AG20443 (cell line): Measurements from ENCODE around the gene LRPAP1.

Source experiments
- DNase-seq: peaks from one replicate; pipeline ENCODE4 v3.0.0; 2012; ENCODE audit warnings: low spot score, mixed read lengths

Gene LRPAP1

GRCh38 chr4:3485011-3485791 lies 47.0 kb downstream of the LRPAP1 start:
- DNase-seq, result no peak

GRCh38 chr4:3484057-3484973 lies 47.9 kb downstream of the LRPAP1 start:
- peak; percentile 72 for DNase-seq

- peak; percentile 80 for DNase-seq
These were observed 48.7 kb downstream of the LRPAP1 start for GRCh38 chr4:3483471-3483921.

GRCh38 chr4:3482707-3483106 lies 49.5 kb downstream of the LRPAP1 start:
- DNase-seq, result no peak

GRCh38 chr4:3481783-3482393 lies 50.3 kb downstream of the LRPAP1 start:
- no peak for DNase-seq

GRCh38 chr4:3481113-3481531 lies 51.1 kb downstream of the LRPAP1 start:
- DNase-seq, result no peak

- peak; percentile 93 for DNase-seq
These were observed 51.6 kb downstream of the LRPAP1 start for GRCh38 chr4:3480528-3481112.

GRCh38 chr4:3479358-3480101 lies 52.7 kb downstream of the LRPAP1 start:
- DNase-seq, result no peak

GRCh38 chr4:3478446-3479357 lies 53.5 kb downstream of the LRPAP1 start:
- DNase-seq, result no peak

- DNase-seq, result no peak
These were observed 54.3 kb downstream of the LRPAP1 start for GRCh38 chr4:3477750-3478430.

- no peak for DNase-seq
These were observed 55.1 kb downstream of the LRPAP1 start for GRCh38 chr4:3476936-3477749.

- no peak for DNase-seq
These were observed 55.9 kb downstream of the LRPAP1 start for GRCh38 chr4:3476341-3476747.

GRCh38 chr4:3475713-3476260 lies 56.4 kb downstream of the LRPAP1 start:
- no peak for DNase-seq

- no peak for DNase-seq
These were observed 57.0 kb downstream of the LRPAP1 start for GRCh38 chr4:3475041-3475712.

GRCh38 chr4:3473996-3474765 lies 58.0 kb downstream of the LRPAP1 start:
- DNase-seq, result no peak

- DNase-seq, result no peak
These were observed 58.9 kb downstream of the LRPAP1 start for GRCh38 chr4:3473181-3473950.
